DMS 273 (cell line): ENCODE measurements around the gene ROBO1.
A peak's percentile ranks its signal among the peaks of the same experiment; 100 is the strongest.

ENCODE experiments used
- DNase-seq: peaks from one replicate; lab custom pipeline; 2025; ENCODE audit not compliant: unreplicated experiment; lab: John Stamatoyannopoulos, UW

ROBO1 gene

DNA sequence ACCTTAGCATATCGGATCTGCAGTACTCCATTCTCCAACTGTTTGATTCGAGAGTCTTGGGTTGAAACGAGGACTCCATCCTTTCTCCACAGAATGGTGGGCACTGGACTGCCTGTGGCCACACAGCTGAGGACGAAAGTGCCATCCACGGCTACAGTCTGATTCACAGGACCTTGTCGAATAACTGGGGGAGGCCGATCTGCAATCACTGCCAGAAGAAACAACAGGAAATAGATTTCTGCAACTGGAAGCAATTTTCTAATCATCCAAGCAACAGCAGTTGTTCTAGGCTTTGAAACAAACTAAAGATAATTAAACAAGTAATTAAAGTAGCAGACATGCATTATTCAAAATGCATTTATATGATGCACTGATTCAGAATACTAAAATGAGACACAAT is 1097.7 kb downstream of the ROBO1 start:
- no peak for DNase-seq

DNA sequence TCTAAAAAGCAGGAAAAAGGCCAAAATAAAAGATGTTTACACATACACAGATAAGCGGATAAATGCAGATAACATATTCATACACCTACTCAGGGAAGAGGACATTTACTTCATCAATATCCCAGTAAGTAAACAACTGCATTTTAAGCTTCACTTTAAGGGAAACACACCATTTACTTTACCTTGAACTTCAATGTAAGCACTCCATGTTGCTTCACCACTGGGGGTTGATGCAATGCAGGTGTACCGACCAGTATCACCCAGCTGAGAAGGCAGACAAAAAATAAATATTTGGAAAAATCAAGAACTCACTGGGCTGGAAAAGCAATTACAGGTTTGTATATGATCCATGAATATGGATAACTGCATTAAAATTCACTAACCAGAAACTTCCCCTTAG is 1099.5 kb downstream of the ROBO1 start:
- no peak for DNase-seq

DNA sequence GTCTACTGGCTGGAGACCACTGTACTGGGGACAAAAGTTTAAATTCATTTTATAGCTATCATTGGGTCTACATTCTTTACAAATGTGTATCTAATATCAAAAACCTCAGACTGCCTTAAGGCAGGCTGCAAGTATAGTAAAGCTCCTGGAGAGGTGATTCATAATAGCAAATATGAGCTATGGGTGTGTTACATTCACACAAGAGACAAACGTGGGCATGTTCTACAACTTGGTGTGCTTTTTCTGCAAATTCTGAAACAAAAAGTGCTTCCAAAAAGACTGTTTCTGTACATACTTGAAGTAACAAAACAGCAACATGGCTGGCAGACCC is 1101.4 kb downstream of the ROBO1 start:
- DNase-seq, result no peak

DNA sequence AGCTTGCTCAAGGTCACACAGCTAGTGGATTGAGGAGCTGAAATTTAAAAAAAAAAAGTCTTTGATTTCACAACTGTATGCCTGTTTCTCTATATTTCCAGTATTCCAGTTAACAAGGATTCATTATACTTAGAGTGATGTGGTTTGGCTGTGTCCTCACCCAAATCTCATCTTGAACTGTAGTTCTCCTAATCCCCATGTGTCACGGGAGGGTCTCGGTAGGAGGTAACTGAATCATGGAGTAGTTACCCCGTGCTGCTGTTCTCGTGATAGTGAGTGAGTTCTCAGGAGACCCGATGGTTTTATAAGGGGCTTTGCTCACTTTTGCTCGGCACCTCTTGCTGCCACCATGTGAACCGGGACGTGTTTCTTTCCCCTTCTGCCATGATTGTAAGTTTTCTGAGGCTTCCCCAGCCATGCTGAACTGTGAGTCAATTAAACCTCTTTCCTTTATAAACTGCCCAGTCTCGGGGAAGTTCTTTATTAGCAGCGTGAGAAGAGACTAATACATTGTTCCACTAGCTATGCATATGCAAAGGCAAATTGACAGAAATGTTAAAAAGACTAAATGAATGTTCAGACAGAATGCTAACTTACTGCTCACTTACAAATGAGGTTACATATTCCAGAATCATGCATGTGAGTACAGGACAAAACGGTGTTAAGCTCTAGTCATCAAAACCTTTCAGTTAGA is 1101.9 kb downstream of the ROBO1 start:
- no peak for DNase-seq

DNA sequence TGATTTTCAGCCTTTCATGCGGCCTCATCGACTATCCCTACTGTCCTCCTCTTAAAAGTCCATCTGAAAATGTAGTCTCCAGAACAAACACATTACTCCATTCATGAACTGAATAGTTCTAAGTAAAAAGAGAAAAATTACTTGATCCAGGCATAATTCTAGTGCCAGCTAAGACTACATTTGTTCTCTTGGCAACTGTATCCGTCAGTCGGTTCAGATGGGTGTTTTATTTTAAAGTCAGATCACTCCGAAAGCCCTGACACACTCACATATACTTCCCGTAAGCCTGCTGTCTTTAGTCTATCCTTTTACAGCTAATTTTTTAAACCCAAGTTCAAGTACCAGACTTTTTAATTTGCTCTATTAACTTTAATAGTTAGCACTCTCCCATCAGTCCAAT is 1102.7 kb downstream of the ROBO1 start:
- no peak for DNase-seq

DNA sequence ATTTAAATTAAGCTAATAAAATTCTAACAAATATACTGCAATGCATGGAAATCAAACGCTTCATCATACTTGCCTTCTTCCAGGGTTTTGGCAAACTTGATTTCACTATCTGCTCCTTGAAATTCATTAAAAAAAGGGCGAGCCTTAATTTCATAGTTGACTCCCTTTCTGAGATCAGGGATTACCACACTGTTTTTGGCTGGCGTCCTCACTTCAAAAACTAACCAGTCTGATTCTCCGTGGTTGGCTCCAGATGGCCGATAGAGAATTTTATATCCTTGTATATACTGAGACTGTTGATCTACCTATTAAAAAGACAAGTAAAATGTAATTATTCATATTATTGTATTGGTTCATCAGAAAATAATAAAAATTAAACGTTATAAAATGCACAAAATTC is 1106.8 kb downstream of the ROBO1 start:
- DNase-seq, result peak; percentile 70

DNA sequence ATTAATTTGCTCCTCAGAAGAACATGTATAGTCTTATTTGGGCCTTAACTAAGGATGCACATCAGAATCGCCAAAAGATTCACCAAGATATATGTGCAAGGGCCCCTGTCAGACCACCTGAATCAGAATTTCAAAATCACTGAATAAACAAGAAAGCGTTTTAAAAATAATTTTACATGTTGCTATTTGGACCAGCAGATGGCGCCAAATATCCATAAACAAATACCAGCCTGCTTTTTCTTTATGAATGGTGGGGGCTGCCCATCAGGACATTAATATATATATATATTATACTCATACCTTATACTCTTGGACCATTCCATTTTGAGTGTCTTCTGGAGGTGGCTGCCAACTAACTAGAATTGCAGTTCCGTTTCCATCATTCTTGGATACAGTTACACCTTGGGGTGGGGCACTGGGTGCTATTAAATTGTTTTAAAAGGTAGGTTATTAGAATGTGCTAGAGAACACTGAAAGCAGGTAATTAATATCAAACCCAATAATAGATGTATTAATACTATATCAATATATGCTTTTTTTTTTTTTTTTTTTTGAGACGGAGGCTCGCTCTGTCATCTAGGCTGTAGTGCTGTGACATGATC is 1108.3 kb downstream of the ROBO1 start:
- peak; percentile 68 for DNase-seq

DNA sequence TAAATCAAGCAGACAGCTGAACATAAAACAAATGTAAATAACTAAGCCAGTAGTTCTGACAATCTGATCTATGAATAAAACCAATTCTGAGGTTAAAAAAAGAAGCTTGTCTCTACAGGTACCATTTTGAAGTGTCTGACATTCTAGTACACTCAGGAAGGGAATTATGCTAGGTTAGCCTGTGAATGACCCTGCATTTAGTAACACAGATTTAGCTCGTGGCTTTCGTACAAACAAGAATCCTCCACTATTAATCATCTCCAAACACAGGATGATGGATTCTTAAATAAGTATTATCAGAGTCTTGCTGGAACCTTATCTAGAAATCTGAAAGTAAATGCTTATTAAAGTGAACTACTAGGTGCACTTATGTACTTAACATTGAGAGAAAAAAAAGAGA is 1120.1 kb downstream of the ROBO1 start:
- DNase-seq, result no peak

DNA sequence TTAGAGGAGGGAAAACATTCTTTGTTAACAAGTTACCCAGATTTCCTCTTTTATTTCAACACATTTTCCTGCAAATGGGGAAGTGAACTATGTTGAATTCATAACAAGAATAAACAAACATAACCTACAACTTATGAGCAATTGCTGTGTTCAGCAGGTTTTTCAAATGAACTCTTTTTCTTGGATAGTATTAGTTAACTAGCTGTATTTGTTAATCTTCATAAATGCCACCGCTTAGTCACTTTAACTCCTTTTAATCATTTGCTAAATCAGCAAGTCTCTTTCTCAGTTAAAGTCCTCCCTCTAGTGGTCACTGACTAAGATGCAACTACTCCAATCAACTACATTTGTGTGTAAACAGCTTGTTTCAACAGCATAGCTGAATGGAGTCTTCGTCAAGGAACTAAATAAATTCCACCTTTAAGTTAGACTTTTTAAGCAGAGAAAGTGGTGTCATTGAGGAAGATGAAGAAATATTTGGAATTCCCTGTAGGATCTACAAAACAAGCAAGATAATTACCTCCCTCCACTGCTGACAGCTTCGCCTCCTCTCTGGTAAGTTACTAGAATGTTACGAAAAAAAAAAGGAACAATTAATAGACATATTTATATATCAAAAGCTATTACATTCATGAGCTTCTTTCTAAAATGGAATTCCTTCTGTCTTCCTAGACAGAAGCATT is 1122.0 kb downstream of the ROBO1 start:
- peak; percentile 79 for DNase-seq

DNA sequence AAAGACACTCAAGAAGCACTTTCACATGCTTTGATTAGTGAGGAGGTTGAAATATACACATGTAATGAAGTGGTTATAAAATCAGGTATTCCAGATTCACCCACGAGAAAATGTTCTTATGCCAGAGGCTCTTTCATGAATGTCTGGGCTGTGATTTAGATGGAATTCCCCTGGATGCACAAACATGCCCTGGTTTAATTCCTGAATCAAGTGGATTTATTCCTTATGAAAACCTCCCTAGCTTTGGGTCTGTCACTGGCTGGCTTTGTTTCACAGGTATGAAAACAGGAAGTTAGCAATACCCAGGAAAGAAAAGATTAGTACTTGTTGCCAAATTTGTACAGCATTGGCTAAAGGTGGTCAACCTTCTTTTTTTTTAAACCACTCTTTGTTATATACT is 1123.0 kb downstream of the ROBO1 start:
- DNase-seq, result no peak

DNA sequence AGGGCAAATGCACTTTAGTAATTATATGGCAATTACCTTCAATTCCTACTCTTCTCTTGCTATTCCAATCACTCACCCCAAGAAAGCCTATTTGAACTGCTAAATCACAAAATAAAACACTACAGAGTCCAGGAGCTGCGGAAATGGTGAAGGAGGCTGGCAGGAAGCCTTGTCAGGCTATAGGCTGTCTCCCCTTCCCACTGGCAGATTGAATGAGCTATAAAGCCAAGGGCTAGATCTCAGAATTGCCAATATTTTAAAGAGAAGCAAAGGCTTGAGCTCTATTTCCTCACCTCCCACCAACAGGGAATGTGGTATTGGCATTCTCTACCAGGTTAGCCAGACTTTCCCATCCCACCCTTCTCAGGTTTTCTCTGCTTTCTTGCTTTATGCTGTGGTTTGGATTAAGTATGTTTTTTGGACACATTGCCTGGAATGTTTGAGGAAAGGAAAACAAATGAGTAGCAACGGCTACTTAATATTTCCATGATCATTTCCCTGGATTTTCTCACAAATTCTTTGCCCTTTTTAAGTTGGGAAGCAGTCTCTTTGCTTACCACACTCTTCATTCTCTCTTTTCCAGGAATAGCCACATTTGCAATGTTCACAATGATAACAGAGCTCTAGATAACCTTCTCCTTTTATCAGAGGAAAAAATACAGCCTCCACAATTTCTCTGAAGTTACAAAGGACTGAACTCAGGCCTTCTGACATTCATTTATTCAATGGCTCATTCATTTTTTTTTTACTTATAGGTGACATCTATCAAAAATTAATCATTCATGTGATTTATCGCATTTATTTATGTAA is 1125.4 kb downstream of the ROBO1 start:
- no peak for DNase-seq

DNA sequence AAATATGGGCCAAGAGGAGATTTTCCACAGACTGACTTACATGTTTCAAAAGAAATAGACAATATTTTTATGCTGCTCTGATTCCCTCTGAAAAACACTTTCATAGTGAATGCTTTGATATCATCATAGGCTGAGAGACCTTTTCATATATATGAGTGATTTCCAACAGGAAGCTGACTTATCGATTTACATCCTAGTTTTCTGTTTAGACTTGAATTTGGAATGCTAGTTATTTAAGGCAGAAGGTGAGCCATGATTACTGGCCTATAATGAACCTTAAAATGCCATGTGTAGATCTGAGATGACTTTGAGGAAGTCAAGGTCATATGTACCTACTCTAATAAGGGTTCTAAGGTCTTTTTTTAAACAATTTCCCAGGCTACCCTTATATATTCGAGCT is 1126.1 kb downstream of the ROBO1 start:
- DNase-seq, result no peak

DNA sequence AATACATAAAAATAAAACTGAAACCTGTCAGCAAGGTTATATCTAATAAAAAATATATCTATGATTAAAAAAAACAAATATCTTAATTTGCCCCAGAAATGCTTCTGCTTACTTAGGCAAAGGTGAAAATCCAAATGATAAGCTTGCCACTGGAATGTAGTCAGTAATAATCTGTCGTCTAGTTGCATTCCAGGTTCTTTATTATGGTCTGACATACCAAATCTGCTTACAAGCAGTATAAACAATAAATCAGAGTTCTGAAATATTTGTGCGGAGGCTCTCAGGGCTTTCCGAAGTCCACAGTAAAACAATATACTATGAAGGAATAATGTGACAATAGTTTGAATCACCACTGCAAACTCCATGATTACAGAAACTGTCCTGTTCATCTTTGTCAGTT is 1133.5 kb downstream of the ROBO1 start:
- DNase-seq, result no peak

DNA sequence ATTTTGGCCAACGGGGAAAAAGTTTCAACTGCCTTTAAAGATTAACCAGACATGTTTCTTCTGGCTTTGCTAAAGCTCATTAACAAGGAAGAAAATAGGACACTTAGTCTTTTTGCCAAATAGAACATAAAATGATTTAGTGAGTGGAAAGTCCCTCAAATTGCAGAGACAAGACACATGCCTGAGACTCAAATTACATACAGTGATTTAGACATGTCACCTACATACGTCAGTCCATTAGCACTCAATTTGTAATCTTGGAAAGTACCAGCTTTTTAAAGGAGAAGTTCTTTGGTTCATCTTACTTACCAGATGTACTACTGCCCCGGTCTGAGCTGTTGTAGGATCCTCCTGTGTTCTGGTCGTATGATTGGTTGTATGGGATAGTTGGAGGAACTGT is 1134.2 kb downstream of the ROBO1 start:
- DNase-seq, result no peak

DNA sequence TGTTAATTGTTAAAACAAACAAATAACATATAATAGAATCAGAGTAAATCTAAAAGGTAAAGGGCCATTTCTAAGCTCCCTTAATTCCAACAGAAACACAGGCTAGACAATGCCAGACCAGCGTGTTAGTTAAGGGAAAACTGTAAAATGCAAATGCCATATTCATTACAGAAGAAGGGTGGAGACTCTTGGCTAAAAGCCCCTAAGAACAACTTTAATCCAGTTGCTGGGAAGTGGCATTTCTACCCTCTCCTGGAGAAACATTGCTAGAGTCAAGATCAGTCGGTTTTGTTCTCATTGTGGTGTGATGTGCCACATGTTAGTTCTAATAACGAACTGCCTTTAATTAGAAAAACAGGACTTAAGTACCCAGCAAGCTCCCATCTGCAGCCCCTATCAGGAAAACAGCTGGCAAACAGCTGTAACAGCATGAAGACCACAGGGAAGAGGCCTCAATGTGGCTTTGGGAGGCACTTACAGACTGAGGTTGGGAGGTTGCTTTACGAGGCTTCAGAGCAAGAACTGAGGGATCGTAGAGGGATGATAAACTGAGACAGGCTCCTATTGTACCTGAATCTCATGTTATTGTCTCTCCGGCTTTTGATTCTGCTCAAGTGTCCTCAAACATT is 1134.8 kb downstream of the ROBO1 start:
- DNase-seq, result no peak

DNA sequence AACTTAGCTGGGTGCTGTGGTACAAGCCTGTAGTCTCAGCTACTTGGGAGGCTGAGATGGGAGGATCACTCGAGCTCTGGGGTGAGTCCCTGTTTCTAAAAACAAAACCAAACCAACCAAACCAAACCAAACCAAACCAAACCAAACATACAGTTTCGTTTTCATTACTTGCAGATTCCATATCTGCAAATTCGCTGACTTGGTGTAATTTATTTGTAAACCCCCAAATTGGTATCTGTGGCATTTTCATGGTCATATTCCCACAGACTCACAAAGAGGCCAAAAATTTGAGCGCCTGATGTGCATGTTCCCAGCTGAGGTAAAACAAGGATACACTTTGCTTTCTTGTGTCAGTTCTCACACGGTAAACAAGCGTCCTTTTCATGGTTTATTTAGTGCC is 1138.3 kb downstream of the ROBO1 start:
- no peak for DNase-seq

DNA sequence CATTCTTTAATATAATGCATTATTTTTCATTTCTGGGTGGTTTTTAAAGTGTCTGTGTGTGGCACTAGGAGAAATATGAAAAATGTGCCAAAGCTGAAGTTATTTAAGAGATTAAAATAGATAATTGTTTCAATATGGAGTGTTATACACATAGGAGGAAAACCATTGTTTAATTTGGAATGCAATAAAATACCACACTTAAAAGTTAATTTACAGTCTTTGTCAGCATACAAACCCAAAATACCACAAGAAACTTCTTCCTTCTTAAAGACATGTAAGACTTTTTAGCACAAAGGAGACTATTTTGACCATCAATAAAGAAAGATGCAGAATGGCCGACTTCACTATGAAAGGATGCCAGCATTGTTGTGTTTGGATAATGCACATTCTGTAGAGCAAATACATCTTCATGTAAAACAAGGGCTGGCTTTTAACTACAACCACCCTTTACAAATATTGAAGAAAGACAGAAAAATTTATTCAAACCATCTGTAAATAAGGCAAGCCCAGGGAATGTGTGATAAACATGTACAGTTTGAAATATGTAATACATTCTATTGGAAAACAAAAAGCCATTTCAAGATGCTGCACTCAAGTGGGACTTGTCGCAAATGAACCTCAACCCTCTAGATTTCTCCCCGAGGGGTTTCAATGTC is 1146.6 kb downstream of the ROBO1 start:
- no peak for DNase-seq

DNA sequence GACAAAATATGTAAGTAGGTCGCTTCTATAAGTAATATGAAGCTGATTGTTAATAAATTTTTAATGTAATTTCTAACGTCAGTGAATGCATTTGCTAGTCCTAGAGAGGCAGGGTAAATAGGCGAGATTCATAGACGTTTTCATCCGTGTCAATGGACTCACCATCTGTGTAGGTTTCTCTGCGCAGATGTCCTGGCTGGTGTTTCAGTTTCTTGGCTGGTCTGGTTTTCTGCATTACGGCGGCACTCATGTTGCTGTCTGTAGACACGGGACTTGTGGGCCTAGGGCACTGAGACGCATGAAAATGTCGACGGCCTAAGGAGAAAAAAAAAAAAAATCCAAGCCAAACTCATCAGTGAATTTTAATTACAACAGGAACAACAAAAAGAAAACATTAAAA is 1153.3 kb downstream of the ROBO1 start:
- DNase-seq, result no peak

DNA sequence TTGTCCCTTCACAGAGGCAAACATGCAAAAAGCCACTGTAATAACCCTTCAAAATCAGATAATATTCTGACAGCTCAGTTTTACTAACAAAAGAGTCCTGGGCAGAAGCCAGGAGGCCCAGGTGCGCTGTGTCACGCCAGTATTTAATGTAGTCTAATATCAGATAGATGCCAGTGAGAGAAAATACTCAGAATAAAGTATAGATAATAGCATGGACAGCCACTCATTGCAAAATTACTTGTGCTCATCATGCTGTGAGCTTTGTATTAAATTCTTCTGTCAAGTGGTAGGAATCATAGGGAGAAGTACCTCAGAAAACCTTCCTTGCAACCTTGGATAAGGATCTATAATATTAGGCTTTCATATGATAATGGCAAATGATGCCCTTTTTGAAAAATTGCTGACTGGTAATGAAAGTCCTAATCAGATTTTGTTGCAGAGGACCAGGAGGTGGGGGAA is 1154.3 kb downstream of the ROBO1 start:
- DNase-seq, result no peak

DNA sequence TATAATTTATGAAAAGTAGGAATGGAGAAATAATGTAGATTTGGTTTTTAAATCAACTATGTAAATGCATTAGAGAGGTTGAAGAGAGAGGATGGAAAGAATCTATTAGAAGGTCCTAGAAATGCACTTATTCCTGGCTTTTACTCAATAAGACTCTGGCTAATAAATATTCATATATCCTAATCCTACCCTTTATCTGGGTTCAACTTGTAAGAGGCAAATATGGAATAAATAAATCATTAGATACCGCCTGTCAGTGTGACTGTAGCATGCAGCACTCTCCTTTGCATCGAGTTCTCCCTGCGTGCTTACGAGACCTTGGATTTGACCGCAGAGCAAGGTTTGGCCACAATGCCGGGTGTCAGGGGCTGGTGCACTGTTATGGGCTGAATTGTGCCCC is 1156.5 kb downstream of the ROBO1 start:
- DNase-seq, result no peak
